Measurements from ENCODE around the gene CCNF.

DNA sequence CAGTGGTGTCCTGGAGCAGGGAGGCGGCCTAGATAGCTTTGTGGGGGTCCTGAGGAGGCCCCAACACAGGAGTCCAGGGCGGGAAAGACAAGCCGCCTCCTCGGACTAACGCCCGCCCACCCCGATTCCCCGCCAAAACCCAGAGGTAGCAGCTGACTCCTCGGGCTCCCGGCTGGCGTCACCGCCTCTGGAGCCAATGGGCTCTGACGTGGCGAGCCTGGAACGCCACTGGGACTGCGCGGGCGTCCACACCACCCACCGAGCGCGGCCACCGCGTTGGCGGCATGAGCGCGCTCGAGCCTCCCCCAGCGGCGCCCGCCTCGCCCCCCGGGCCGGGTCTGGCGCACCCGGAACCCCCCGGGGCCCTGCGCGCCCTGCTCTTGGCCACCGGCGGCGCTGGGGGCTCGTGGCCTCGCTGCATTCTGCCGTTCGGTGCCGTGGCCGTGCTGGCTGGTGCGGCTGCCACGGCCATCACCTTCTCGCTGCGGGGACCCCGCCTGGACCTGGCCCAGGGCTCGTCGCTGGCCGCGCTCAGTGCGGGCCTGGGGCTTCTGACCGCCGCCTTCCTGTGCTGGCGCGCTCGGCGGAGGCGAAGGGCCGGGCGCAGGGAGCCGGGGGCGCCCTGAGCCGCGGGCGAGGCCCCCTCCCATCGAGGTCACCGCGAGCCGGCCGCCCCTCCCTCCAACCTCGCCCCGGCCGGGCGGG, 38.4 kb downstream of the CCNF start:
- no peak for TF ChIP-seq SP1 (IDR thresholded peaks at IDR 0.05)
- TF ChIP-seq, protein P1, sequence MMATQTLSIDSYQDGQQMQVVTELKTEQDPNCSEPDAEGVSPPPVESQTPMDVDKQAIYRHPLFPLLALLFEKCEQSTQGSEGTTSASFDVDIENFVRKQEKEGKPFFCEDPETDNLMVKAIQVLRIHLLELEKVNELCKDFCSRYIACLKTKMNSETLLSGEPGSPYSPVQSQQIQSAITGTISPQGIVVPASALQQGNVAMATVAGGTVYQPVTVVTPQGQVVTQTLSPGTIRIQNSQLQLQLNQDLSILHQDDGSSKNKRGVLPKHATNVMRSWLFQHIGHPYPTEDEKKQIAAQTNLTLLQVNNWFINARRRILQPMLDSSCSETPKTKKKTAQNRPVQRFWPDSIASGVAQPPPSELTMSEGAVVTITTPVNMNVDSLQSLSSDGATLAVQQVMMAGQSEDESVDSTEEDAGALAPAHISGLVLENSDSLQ (IDR thresholded peaks at IDR 0.05), result no peak
- TF ChIP-seq L3MBTL2 (conservative IDR thresholded peaks at IDR 0.05), result no peak
- TF ChIP-seq CTBP1 (IDR thresholded peaks at IDR 0.05; ENCODE audit: borderline replicate concordance), result no peak
- no peak for TF ChIP-seq ELF4 (IDR thresholded peaks at IDR 0.05)
- no peak for TF ChIP-seq SUZ12 (IDR thresholded peaks at IDR 0.05)
- TF ChIP-seq FOXM1 (IDR thresholded peaks at IDR 0.05; ENCODE audit: borderline replicate concordance), result no peak
- no peak for TF ChIP-seq NFRKB (IDR thresholded peaks at IDR 0.05)
- no peak for TF ChIP-seq ZNF384 (IDR thresholded peaks at IDR 0.05)
- TF ChIP-seq ARNT (IDR thresholded peaks at IDR 0.05), result no peak
